GM21737 (cell line): ENCODE data around the gene PPP2R3B.

Experiments used
- ATAC-seq: cut with Tn5 transposase; IDR thresholded peaks from one replicate; pipeline ENCODE4 v1.9.1; 2021; ENCODE audit warnings: mild to moderate bottlenecking, moderate library complexity; ENCODE audit not compliant: unreplicated experiment

PPP2R3B gene

GRCh38 chrX:370963-371745 is 15.6 kb downstream of the PPP2R3B start:
- no peak for ATAC-seq

- ATAC-seq: no peak
Observed at GRCh38 chrX:370244-370962, 16.3 kb downstream of the PPP2R3B start.

GRCh38 chrX:369563-370101 is 17.1 kb downstream of the PPP2R3B start:
- ATAC-seq: no peak

GRCh38 chrX:368811-369562 is 17.7 kb downstream of the PPP2R3B start:
- no peak for ATAC-seq

- no peak for ATAC-seq
Observed at GRCh38 chrX:367866-368265, 18.8 kb downstream of the PPP2R3B start.

GRCh38 chrX:367349-367748 is 19.4 kb downstream of the PPP2R3B start:
- ATAC-seq: no peak

GRCh38 chrX:363621-364375 is 22.9 kb downstream of the PPP2R3B start:
- no peak for ATAC-seq

GRCh38 chrX:362937-363620 is 23.6 kb downstream of the PPP2R3B start:
- no peak for ATAC-seq

GRCh38 chrX:362351-362750 is 24.4 kb downstream of the PPP2R3B start:
- ATAC-seq: no peak

- ATAC-seq: no peak
Observed at GRCh38 chrX:361231-362145, 25.2 kb downstream of the PPP2R3B start.

- no peak for ATAC-seq
Observed at GRCh38 chrX:360496-361150, 26.1 kb downstream of the PPP2R3B start.

GRCh38 chrX:358651-359143 is 28.0 kb downstream of the PPP2R3B start:
- no peak for ATAC-seq

- ATAC-seq: no peak
Observed at GRCh38 chrX:357693-358471, 28.8 kb downstream of the PPP2R3B start.

GRCh38 chrX:357035-357692 is 29.5 kb downstream of the PPP2R3B start:
- ATAC-seq: no peak

- no peak for ATAC-seq
Observed at GRCh38 chrX:356385-357034, 30.2 kb downstream of the PPP2R3B start.

GRCh38 chrX:355329-356050 is 31.2 kb downstream of the PPP2R3B start:
- no peak for ATAC-seq
